Spinal cord (tissue), 10 donors: ENCODE data around the gene ADAM19. TPM values are rescaled to one million over a fixed set of nuclear protein-coding genes. Genes with fewer than 3 reads are reported as not detected.

Source experiments
- DNase-seq, 6 donors: peaks; one replicate each; pipeline versions ENCODE4 v3.0.0 to v3.0.0-alpha.2; 2013 to 2015; ENCODE audit warnings: low spot score in 6 of 6, low read depth in 4 of 6
- H3K27ac ChIP-seq: one replicate; pipeline ENCODE4 v1.5.1; 2013; ENCODE audit warnings: low read depth, low read length, control low read depth
- H3K27me3 ChIP-seq: one replicate; pipeline ENCODE4 v1.6.1; 2013; ENCODE audit warnings: low read length; ENCODE audit not compliant: control insufficient read depth, insufficient read depth
- H3K36me3 ChIP-seq: one replicate; pipeline ENCODE4 v1.6.1; 2013; ENCODE audit warnings: low read length; ENCODE audit not compliant: control insufficient read depth, insufficient read depth
- H3K4me1 ChIP-seq: one replicate; pipeline ENCODE4 v1.6.1; 2013; ENCODE audit warnings: low read length; ENCODE audit not compliant: control insufficient read depth, insufficient read depth
- H3K4me3 ChIP-seq: one replicate; pipeline ENCODE4 v1.5.1; 2013; ENCODE audit warnings: low read depth, low read length, control low read depth
- H3K9me3 ChIP-seq: one replicate; pipeline ENCODE4 v1.6.1; 2013; ENCODE audit warnings: low read length; ENCODE audit not compliant: control insufficient read depth, insufficient read depth
- WGBS: methylation state at CpG from one replicate; pipeline ENCODE4 v1.1.5; 2013; ENCODE audit warnings: missing lambda C conversion rate; ENCODE audit not compliant: insufficient coverage; 5-methylcytosine and 5-hydroxymethylcytosine counted together
- polyA plus RNA-seq, 2 donors: library from polyadenylated mRNA; unstranded; fragments of 120-200 nt; gene quantifications; one replicate each; pipeline ENCODE4 v1.2.1, GENCODE V29; 2013; ENCODE audit not compliant: insufficient read length in 2 of 2
- total RNA-seq, 2 donors: library from RNA; depleted of rRNA in 1 of 2; stranded (reverse); fragments of 120-200 nt in 1 of 2; fragments of >200 nt in 1 of 2; gene quantifications; one replicate each; pipeline versions ENCODE4 v1.2.3 to v1.2.4, GENCODE V29; 2013 to 2014
- donor health status: healthy.

The ADAM19 gene
- total and polyA plus RNA-seq, 4 donors, result 11.7 to 16.2 (median 15.8) TPM

GRCh38 chr5:157563929-157564716 is 11.5 kb downstream of the ADAM19 start:
- Histone ChIP-seq H3K27me3 (no peaks in the 10 kb centered on the region), H3K4me1 (peaks cover 30% of the 10 kb centered on the region), H3K9me3 (no peaks in the 10 kb centered on the region), H3K36me3 (peaks cover 6% of the 10 kb centered on the region), H3K4me3 (no peak overlapping the region), H3K27ac (peak overlapping the region; percentile 11)
- DNase-seq, result no peak
- WGBS, result 67% methylated on average over 9 of the region's 13 CpGs

- Histone ChIP-seq H3K4me1 (peaks cover 30% of the 10 kb centered on the region), H3K27ac (peak overlapping the region; percentile 11), H3K36me3 (peaks cover 6% of the 10 kb centered on the region), H3K9me3 (no peaks in the 10 kb centered on the region), H3K27me3 (no peaks in the 10 kb centered on the region), H3K4me3 (no peak overlapping the region)
- DNase-seq, result peak in 2 of 6 donors; percentile 32 to 79
- 57% methylated on average over 7 of the region's 11 CpGs for WGBS
Measured at GRCh38 chr5:157563373-157563928, 12.1 kb downstream of the ADAM19 start.

GRCh38 chr5:157562111-157562581 is 13.4 kb downstream of the ADAM19 start:
- H3K27ac ChIP-seq, result no peak overlapping the region

GRCh38 chr5:157561110-157561509 is 14.5 kb downstream of the ADAM19 start:
- Histone ChIP-seq H3K4me1 (peaks cover 30% of the 10 kb centered on the region), H3K27ac (no peak overlapping the region), H3K36me3 (peaks cover 2% of the 10 kb centered on the region), H3K9me3 (no peaks in the 10 kb centered on the region), H3K4me3 (no peak overlapping the region), H3K27me3 (no peaks in the 10 kb centered on the region)
- DNase-seq, result peak in 1 of 6 donors; percentile 32
- whole genome bisulfite sequencing, result 47% methylated on average over 5 of the region's 9 CpGs

More at GRCh38 chr5:157562111-157562581, 13.4 kb downstream of the ADAM19 start:
- peak in 2 of 6 donors; percentile 57 to 62 for DNase-seq
- H3K9me3 ChIP-seq, result no peaks in the 10 kb centered on the region
- no peak overlapping the region for H3K4me3 ChIP-seq
- peaks cover 30% of the 10 kb centered on the region for H3K4me1 ChIP-seq
- peaks cover 2% of the 10 kb centered on the region for H3K36me3 ChIP-seq
- no peaks in the 10 kb centered on the region for H3K27me3 ChIP-seq
- 41% methylated on average over 10 of the region's 10 CpGs for WGBS

GRCh38 chr5:157559301-157559700 is 16.3 kb downstream of the ADAM19 start:
- Histone ChIP-seq H3K36me3 (peaks cover 2% of the 10 kb centered on the region), H3K4me1 (peaks cover 30% of the 10 kb centered on the region), H3K27me3 (no peaks in the 10 kb centered on the region), H3K9me3 (no peaks in the 10 kb centered on the region), H3K4me3 (no peak overlapping the region), H3K27ac (no peak overlapping the region)
- WGBS, result 77% methylated on average over 2 of the region's 2 CpGs
- DNase-seq, result no peak

- no peaks in the 10 kb centered on the region for H3K27me3 ChIP-seq
- no peaks in the 10 kb centered on the region for H3K9me3 ChIP-seq
- peaks cover 2% of the 10 kb centered on the region for H3K36me3 ChIP-seq
- no peak overlapping the region for H3K4me3 ChIP-seq
- no peak overlapping the region for H3K27ac ChIP-seq
- no peak for DNase-seq
- peaks cover 27% of the 10 kb centered on the region for H3K4me1 ChIP-seq
- WGBS, result no CpG with 5 or more reads among the region's 2 CpGs
Measured at GRCh38 chr5:157558681-157559080, 16.9 kb downstream of the ADAM19 start.

GRCh38 chr5:157558041-157558595 is 17.5 kb downstream of the ADAM19 start:
- Histone ChIP-seq H3K4me3 (no peak overlapping the region), H3K27ac (no peak overlapping the region), H3K4me1 (peaks cover 22% of the 10 kb centered on the region), H3K27me3 (no peaks in the 10 kb centered on the region), H3K36me3 (no peaks in the 10 kb centered on the region), H3K9me3 (no peaks in the 10 kb centered on the region)
- no peak for DNase-seq
- WGBS, result 48% methylated on average over 2 of the region's 4 CpGs

- no peaks in the 10 kb centered on the region for H3K9me3 ChIP-seq
- H3K36me3 ChIP-seq, result no peaks in the 10 kb centered on the region
- H3K4me1 ChIP-seq, result peaks cover 13% of the 10 kb centered on the region
- H3K27me3 ChIP-seq, result no peaks in the 10 kb centered on the region
- 100% methylated on average over 1 of the region's 8 CpGs for WGBS
- H3K4me3 ChIP-seq, result no peak overlapping the region
- DNase-seq, result no peak
- H3K27ac ChIP-seq, result no peak overlapping the region
Measured at GRCh38 chr5:157556615-157557418, 18.8 kb downstream of the ADAM19 start.

GRCh38 chr5:157555037-157555640 is 20.4 kb downstream of the ADAM19 start:
- H3K27me3 ChIP-seq, result no peaks in the 10 kb centered on the region
- H3K4me3 ChIP-seq, result no peak overlapping the region
- H3K9me3 ChIP-seq, result no peaks in the 10 kb centered on the region
- no peak overlapping the region for H3K27ac ChIP-seq
- WGBS, result no CpG with 5 or more reads among the region's 4 CpGs
- DNase-seq, result no peak
- peaks cover 5% of the 10 kb centered on the region for H3K4me1 ChIP-seq
- no peaks in the 10 kb centered on the region for H3K36me3 ChIP-seq
